Fibroblast of lung (primary cell): ENCODE data around the gene ASPRV1.

Experiments used
- CTCF ChIP-seq, 2 donors: IDR thresholded peaks in 1 of 2; conservative IDR thresholded peaks in 1 of 2; 1 replicate in 1 of 2; 2 replicates in 1 of 2; pipeline ENCODE4 v1.5.1; 2011 to 2012; ENCODE audit warnings: low read length in 2 of 2, control low read depth in 1 of 2, inconsistent platforms in 1 of 2, low read depth in 1 of 2, mild to moderate bottlenecking in 1 of 2
- EZH2 ChIP-seq: IDR thresholded peaks from 2 replicates; pipeline ENCODE4 v1.5.1; 2012; ENCODE audit warnings: low read length, control low read depth, mild to moderate bottlenecking; ENCODE audit errors: missing control alignments

GRCh38 chr2:69997015-69997830 is 35.8 kb upstream of the ASPRV1 start:
- TF ChIP-seq CTCF (conservative IDR thresholded peaks at IDR 0.05 in 1 of 2, IDR thresholded peaks at IDR 0.05 in 1 of 2; ENCODE audit: low read depth in 1 of 2, low read length in 2 of 2) (no peak), EZH2 (no peak)
